Mesenchymal stem cell (in vitro differentiated cells and primary cell): ENCODE results near the gene ABCA4.
A peak's percentile ranks its signal among the peaks of the same experiment; 100 is the strongest.

ENCODE experiments used
- DNase-seq: peaks from one replicate; pipeline ENCODE4 v3.0.0-alpha.2; 2013
- H2AFZ ChIP-seq: one replicate; pipeline ENCODE4 v1.6.1; 2013; ENCODE audit warnings: low read depth, mild to moderate bottlenecking, control low read depth, inconsistent platforms, low read length, moderate library complexity
- H2AK5ac ChIP-seq: 2 replicates; pipeline ENCODE4 v1.6.1; 2013; ENCODE audit warnings: low read length, moderate library complexity, mild to moderate bottlenecking, inconsistent platforms; ENCODE audit not compliant: severe bottlenecking
- H2BK120ac ChIP-seq: one replicate; pipeline ENCODE4 v1.6.1; 2013; ENCODE audit warnings: low read depth, mild to moderate bottlenecking, inconsistent platforms, low read length, moderate library complexity
- H2BK12ac ChIP-seq, 2 experiments: one replicate each; pipeline ENCODE4 v1.6.1; 2013; ENCODE audit warnings: inconsistent platforms in 2 of 2, low read length in 2 of 2, mild to moderate bottlenecking in 2 of 2, moderate library complexity in 2 of 2, control low read depth in 1 of 2
- H2BK15ac ChIP-seq: one replicate; pipeline ENCODE4 v1.6.1; 2013; ENCODE audit warnings: mild to moderate bottlenecking, low read depth, inconsistent platforms; ENCODE audit not compliant: poor library complexity, severe bottlenecking
- H2BK5ac ChIP-seq: 2 replicates; pipeline ENCODE4 v1.6.1; 2013; ENCODE audit warnings: low read depth, mild to moderate bottlenecking, low read length, control low read depth, inconsistent platforms; ENCODE audit not compliant: poor library complexity, severe bottlenecking
- H3K14ac ChIP-seq, 2 experiments: one replicate each; pipeline ENCODE4 v1.6.1; 2013; ENCODE audit warnings: inconsistent platforms in 2 of 2, low read length in 2 of 2, control low read depth in 1 of 2, mild to moderate bottlenecking in 1 of 2, moderate library complexity in 1 of 2
- H3K18ac ChIP-seq, 2 experiments: one replicate each; pipeline ENCODE4 v1.6.1; 2013; ENCODE audit warnings: inconsistent platforms in 2 of 2, low read length in 2 of 2, control low read depth in 1 of 2, low read depth in 1 of 2, mild to moderate bottlenecking in 1 of 2
- H3K23ac ChIP-seq, 2 experiments: one replicate each; pipeline ENCODE4 v1.6.1; 2013; ENCODE audit warnings: inconsistent platforms in 2 of 2, low read length in 2 of 2, mild to moderate bottlenecking in 2 of 2, moderate library complexity in 2 of 2, control low read depth in 1 of 2
- H3K27ac ChIP-seq: 2 replicates; pipeline ENCODE4 v1.5.1; 2013; ENCODE audit warnings: mild to moderate bottlenecking, moderate library complexity, low read length, control low read depth, inconsistent platforms; ENCODE audit not compliant: poor library complexity, severe bottlenecking
- H3K27me3 ChIP-seq, 2 experiments: 2 replicates each; pipeline versions ENCODE4 v1.6.1 to v1.7.0; 2013; ENCODE audit warnings: low read length in 2 of 2, mild to moderate bottlenecking in 2 of 2, moderate library complexity in 2 of 2, control low read depth in 1 of 2, inconsistent platforms in 1 of 2; ENCODE audit not compliant: control insufficient read depth in 1 of 2, insufficient read depth in 1 of 2
- H3K36me3 ChIP-seq, 2 experiments: 2 replicates each; pipeline versions ENCODE4 v1.6.1 to v1.7.0; 2013; ENCODE audit warnings: low read length in 2 of 2, control low read depth in 1 of 2, inconsistent platforms in 1 of 2, low read depth in 1 of 2, mild to moderate bottlenecking in 1 of 2; ENCODE audit not compliant: insufficient read depth in 2 of 2, control insufficient read depth in 1 of 2
- H3K4ac ChIP-seq, 2 experiments: one replicate each; pipeline ENCODE4 v1.6.1; 2013; ENCODE audit warnings: inconsistent platforms in 2 of 2, low read length in 2 of 2, mild to moderate bottlenecking in 2 of 2, moderate library complexity in 2 of 2, control low read depth in 1 of 2, low read depth in 1 of 2
- H3K4me1 ChIP-seq: 2 replicates; pipeline ENCODE4 v1.6.1; 2013; ENCODE audit warnings: low read depth, low read length, control low read depth; ENCODE audit not compliant: control insufficient read depth, insufficient read depth
- H3K4me2 ChIP-seq: 2 replicates; pipeline ENCODE4 v1.6.1; 2013; ENCODE audit warnings: low read length, mild to moderate bottlenecking, inconsistent platforms; ENCODE audit not compliant: poor library complexity, severe bottlenecking
- H3K4me3 ChIP-seq, 2 experiments: 2 replicates each; pipeline versions ENCODE4 v1.5.1 to v1.7.0; 2013; ENCODE audit warnings: low read length in 2 of 2, mild to moderate bottlenecking in 2 of 2, control low read depth in 1 of 2, low read depth in 1 of 2; ENCODE audit not compliant: insufficient read depth in 1 of 2
- H3K79me1 ChIP-seq: replicated peaks from 2 replicates; pipeline ENCODE4 v1.6.1; 2013; ENCODE audit warnings: mild to moderate bottlenecking, control low read depth, low read length, inconsistent platforms; ENCODE audit not compliant: poor library complexity, severe bottlenecking
- H3K9ac ChIP-seq: 2 replicates; pipeline ENCODE4 v1.7.0; 2013; ENCODE audit warnings: mild to moderate bottlenecking, low read length, moderate library complexity
- H3K9me3 ChIP-seq: 2 replicates; pipeline ENCODE4 v1.7.0; 2013; ENCODE audit warnings: mild to moderate bottlenecking, low read length; ENCODE audit not compliant: control insufficient read depth
- H4K8ac ChIP-seq: one replicate; pipeline ENCODE4 v1.6.1; 2013; ENCODE audit warnings: inconsistent platforms, mild to moderate bottlenecking, low read length, moderate library complexity
- H4K91ac ChIP-seq: one replicate; pipeline ENCODE4 v1.6.1; 2013; ENCODE audit warnings: mild to moderate bottlenecking, low read length, inconsistent platforms
- WGBS: methylation state at CpG from one replicate; pipeline ENCODE4 v1.1.7; 2013; ENCODE audit warnings: mixed read lengths; 5-methylcytosine and 5-hydroxymethylcytosine counted together

ABCA4 gene

GRCh38 chr1:94020764-94021579 lies 100.0 kb downstream of the ABCA4 start:
- Histone ChIP-seq H3K27me3 (no peaks in the 10 kb centered on the region), H2AK5ac (peak overlapping the region; percentile 11), H3K23ac (no peak overlapping the region), H3K4me1 (peaks cover 20% of the 10 kb centered on the region), H3K36me3 (no peaks in the 10 kb centered on the region), H3K4ac (peak overlapping the region in 1 of 2 experiments; percentile 97), H3K27ac (peak overlapping the region; percentile 87), H3K9me3 (no peaks in the 10 kb centered on the region), H2BK12ac (peak overlapping the region; percentile 85 to 96), H2BK5ac (peak overlapping the region; percentile 57), H3K4me3 (no peak overlapping the region), H3K14ac (no peak overlapping the region), H4K8ac (peak overlapping the region; percentile 89), H3K4me2 (no peak overlapping the region), H4K91ac (peak overlapping the region; percentile 23), H3K79me1 (peaks cover 5% of the 10 kb centered on the region), H2BK15ac (no peak overlapping the region), H2BK120ac (no peak overlapping the region), H3K9ac (no peak overlapping the region), H2AFZ (peak overlapping the region; percentile 67), H3K18ac (peak overlapping the region; percentile 88 to 95)
- DNase-seq, result peak; percentile 94
- 38% methylated on average over 9 of the region's 10 CpGs for WGBS

GRCh38 chr1:94019327-94019726 lies 101.6 kb downstream of the ABCA4 start:
- no peak for DNase-seq
- Histone ChIP-seq H2BK12ac (peak overlapping the region; percentile 19 to 97), H3K4me1 (peaks cover 20% of the 10 kb centered on the region), H4K8ac (peak overlapping the region; percentile 20), H3K4ac (peak overlapping the region in 1 of 2 experiments; percentile 16), H3K4me2 (no peak overlapping the region), H2AFZ (peak overlapping the region; percentile 46), H4K91ac (peak overlapping the region; percentile 20), H3K4me3 (no peak overlapping the region), H3K9ac (no peak overlapping the region), H3K27ac (no peak overlapping the region), H3K36me3 (no peaks in the 10 kb centered on the region), H3K18ac (peak overlapping the region; percentile 6 to 92), H2AK5ac (peak overlapping the region; percentile 9), H3K23ac (no peak overlapping the region), H2BK5ac (no peak overlapping the region), H2BK120ac (peak overlapping the region; percentile 22), H3K27me3 (no peaks in the 10 kb centered on the region), H3K79me1 (no peaks in the 10 kb centered on the region), H2BK15ac (no peak overlapping the region), H3K9me3 (no peaks in the 10 kb centered on the region), H3K14ac (no peak overlapping the region)
- 85% methylated on average over 9 of the region's 9 CpGs for WGBS

GRCh38 chr1:94017155-94017829 lies 103.7 kb downstream of the ABCA4 start:
- H3K36me3 ChIP-seq, result no peaks in the 10 kb centered on the region
- H3K18ac ChIP-seq, result no peak overlapping the region
- H2BK15ac ChIP-seq, result no peak overlapping the region
- peak overlapping the region; percentile 55 for H4K8ac ChIP-seq
- DNase-seq, result no peak
- no peak overlapping the region for H3K27ac ChIP-seq
- 66% methylated on average over 6 of the region's 6 CpGs for WGBS
- no peak overlapping the region for H3K4ac ChIP-seq
- no peak overlapping the region for H3K14ac ChIP-seq
- no peak overlapping the region for H3K4me2 ChIP-seq
- H2BK12ac ChIP-seq, result no peak overlapping the region
- no peak overlapping the region for H4K91ac ChIP-seq
- no peak overlapping the region for H3K23ac ChIP-seq
- H3K79me1 ChIP-seq, result no peaks in the 10 kb centered on the region
- H3K9me3 ChIP-seq, result no peaks in the 10 kb centered on the region
- H3K4me3 ChIP-seq, result no peak overlapping the region
- no peak overlapping the region for H2AFZ ChIP-seq
- H2AK5ac ChIP-seq, result no peak overlapping the region
- no peak overlapping the region for H2BK5ac ChIP-seq
- no peak overlapping the region for H3K9ac ChIP-seq
- H3K27me3 ChIP-seq, result no peaks in the 10 kb centered on the region
- no peak overlapping the region for H2BK120ac ChIP-seq
- H3K4me1 ChIP-seq, result peaks cover 19% of the 10 kb centered on the region

- no peaks in the 10 kb centered on the region for H3K79me1 ChIP-seq
- no peak overlapping the region for H3K4me2 ChIP-seq
- H4K91ac ChIP-seq, result no peak overlapping the region
- H3K4ac ChIP-seq, result no peak overlapping the region
- H4K8ac ChIP-seq, result no peak overlapping the region
- 84% methylated on average over 3 of the region's 3 CpGs for WGBS
- H2BK15ac ChIP-seq, result no peak overlapping the region
- no peak overlapping the region for H3K9ac ChIP-seq
- no peak overlapping the region for H3K23ac ChIP-seq
- no peak overlapping the region for H2BK120ac ChIP-seq
- no peak overlapping the region for H3K18ac ChIP-seq
- no peak overlapping the region for H3K4me3 ChIP-seq
- no peaks in the 10 kb centered on the region for H3K9me3 ChIP-seq
- no peaks in the 10 kb centered on the region for H3K36me3 ChIP-seq
- H2AK5ac ChIP-seq, result no peak overlapping the region
- no peaks in the 10 kb centered on the region for H3K27me3 ChIP-seq
- peak overlapping the region in 1 of 2 experiments; percentile 14 for H2BK12ac ChIP-seq
- H3K27ac ChIP-seq, result no peak overlapping the region
- DNase-seq, result no peak
- no peak overlapping the region for H3K14ac ChIP-seq
- H2AFZ ChIP-seq, result no peak overlapping the region
- peaks cover 16% of the 10 kb centered on the region for H3K4me1 ChIP-seq
- H2BK5ac ChIP-seq, result no peak overlapping the region
Observed at GRCh38 chr1:94015489-94015817, 105.5 kb downstream of the ABCA4 start.
